GM19397 (cell line): ENCODE measurements around the gene STEAP4.

Experiments
- ATAC-seq: cut with Tn5 transposase; IDR thresholded peaks from one replicate; pipeline ENCODE4 v1.9.1; 2021; ENCODE audit warnings: mild to moderate bottlenecking, moderate library complexity; ENCODE audit not compliant: unreplicated experiment

STEAP4 gene

DNA sequence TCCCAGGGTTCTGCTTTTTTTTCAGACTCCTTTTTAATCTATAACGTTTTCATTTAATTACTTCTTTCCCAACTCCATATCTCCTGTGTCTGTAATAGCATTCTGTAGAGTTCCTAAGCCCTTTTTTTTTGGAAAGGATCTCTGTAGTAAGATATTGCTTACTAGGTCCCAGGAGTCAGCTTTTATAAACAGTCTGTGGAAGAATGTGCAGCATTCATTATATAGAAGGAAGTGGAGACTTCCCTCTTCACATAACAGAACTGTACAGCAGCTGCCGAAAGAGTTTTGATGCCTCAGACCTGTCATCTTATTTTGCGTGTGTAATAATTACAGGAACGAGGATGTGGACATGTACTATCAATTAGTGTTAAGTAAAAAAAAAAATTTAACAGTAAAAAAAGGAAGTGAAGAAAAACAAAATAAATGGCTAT lies 7.4 kb upstream of the STEAP4 start:
- no peak for ATAC-seq

DNA sequence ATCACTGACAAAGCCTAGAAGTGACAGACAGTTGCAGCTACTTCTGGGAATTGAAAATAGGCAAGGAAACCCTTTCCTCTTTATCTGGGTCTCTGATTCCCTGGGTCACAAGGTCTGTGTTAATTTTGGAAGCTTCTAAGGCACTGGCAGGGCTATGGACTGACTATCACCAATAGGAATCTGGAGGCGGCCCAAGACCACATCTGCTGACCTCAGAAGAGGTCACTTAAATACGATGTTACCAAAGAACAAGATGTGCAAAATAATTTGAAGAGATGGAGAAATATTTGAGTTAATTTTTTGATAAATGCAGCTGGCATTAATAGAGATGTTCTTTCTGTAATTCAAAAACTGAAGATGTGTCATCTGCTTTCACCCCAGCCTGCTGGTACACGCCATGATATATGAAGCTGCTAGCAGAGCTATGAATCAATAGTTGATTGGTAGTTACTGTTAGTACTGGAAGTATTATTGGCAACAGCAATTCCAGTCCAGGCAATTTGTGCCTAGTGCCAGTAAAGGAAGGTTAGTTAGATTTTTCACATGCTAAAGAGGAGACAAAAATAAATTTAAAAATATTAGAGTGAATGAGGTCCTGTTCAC lies 5.5 kb upstream of the STEAP4 start:
- ATAC-seq = no peak

GRCh38 chr7:88311675-88312036 lies 5.0 kb upstream of the STEAP4 start:
- ATAC-seq = no peak

GRCh38 chr7:88310956-88311674 lies 4.4 kb upstream of the STEAP4 start:
- ATAC-seq = no peak

- no peak for ATAC-seq
Observed at GRCh38 chr7:88309819-88310218, 3.1 kb upstream of the STEAP4 start.

GRCh38 chr7:88307823-88308222 lies 1.1 kb upstream of the STEAP4 start:
- no peak for ATAC-seq

- ATAC-seq = no peak
Observed at GRCh38 chr7:88307412-88307811, 718 bp upstream of the STEAP4 start.

DNA sequence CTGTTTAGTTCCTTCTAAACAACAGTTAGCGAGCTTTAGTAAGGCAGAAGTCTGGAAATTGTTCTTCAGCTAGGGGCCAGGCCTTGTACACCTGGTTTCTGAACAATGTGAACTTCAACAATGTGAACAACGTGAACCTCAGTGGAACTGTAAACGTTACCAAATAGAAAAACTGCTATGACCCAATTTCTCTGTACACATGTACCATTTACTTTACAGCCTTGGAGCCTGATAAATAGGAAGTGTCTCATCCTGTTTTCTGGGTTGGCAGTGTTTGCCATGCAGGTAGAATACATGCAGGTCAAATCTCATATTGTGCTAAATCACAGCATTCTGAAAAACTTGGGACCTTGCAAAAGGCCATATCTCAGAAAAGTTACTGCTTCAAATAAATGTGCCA lies 1.6 kb downstream of the STEAP4 start:
- ATAC-seq = no peak

DNA sequence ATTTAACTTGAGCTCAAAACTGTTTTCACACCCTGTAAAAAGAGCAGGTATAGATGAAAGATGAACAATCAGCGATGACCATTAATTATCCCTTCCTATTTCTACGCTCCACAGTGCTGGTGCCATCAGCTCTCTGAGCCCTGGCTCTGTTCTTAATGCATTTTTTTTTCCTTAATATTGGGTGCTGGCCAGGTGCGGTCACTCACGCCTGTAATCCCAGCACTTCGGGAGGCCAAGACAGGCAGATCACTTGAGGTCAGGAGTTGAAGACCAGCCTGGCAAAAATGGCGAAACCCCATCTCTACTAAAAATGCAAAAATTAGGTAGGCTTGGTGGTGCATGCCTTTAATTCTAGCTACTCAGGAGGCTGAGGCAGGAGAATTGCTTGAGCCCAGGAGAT lies 4.2 kb downstream of the STEAP4 start:
- no peak for ATAC-seq

- ATAC-seq = no peak
Observed at GRCh38 chr7:88301924-88302323, 4.8 kb downstream of the STEAP4 start.

- ATAC-seq = no peak
Observed at GRCh38 chr7:88300401-88300945, 6.2 kb downstream of the STEAP4 start.

DNA sequence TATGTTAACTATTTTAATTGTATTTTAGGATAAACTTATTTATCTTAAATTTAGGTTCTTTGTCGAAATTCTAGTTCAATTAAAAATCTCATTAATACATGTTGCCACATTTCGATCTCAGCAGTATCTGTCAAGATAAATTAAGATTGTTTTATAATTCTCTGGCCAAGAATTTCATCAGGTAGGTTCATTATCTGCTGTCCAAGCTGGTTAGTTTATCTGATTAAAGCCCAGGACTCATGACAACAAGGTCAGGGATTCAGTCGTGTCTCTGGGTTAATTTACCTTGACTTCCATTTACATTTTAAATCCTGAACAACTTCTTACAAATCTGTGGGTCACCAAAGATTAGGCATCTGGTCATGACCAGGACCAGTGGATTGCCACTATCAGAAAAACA lies 7.6 kb downstream of the STEAP4 start:
- no peak for ATAC-seq

DNA sequence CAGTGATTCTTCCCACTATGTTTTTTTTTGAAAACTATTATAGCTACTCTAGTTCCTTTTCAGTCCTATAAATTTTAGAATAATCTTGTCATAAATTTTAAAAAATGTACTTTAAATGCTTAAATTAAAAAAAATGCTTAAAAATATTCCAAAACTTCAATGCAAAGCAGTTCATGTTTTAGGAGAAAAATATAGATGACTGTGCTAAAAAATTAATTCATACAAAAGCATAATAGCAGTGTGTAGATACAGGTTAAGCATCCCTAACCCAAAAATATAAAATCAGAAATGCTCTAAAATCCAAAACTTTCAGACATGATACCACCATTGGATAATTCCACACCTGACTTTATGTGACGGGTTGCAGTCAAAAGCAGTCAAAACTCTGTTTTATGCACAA lies 12.8 kb downstream of the STEAP4 start:
- no peak for ATAC-seq

DNA sequence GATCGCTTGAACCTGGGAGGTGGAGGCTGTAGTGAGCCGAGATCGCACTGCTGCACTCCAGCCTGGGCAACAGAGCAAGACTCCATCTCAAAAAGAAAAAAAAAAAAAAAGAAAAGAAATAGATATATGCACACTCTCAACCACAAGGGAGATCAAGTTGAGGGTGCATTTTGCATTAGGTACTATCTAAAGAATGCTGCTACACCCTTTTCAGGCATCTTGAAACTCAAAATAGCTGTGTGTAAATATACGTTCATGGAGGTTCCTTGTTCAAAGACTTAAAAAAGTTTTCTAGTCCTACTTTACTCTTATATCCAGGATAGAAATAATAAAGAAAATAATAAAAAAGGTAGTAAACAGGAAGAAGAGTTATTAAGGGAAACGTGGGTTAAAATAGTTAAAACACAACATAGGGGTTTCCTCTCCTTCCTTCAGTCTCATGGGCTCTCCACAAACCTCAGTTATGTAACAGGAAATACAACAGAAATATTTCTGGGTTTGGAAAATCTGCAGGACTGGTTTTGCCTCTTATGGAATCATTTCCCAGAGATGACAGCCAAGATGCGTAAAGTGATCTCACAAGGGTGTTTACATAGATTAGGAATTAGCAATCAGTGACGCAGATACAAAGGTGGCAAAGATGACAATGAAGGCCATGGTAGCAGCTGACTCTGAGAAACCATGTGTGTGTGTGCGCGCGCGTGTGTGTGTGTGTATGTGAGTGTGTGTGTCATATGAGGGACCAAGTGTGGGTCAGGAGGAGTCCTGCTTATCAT lies 15.1 kb downstream of the STEAP4 start:
- ATAC-seq = no peak

- ATAC-seq = no peak
Observed at GRCh38 chr7:88290491-88290890, 16.2 kb downstream of the STEAP4 start.

- no peak for ATAC-seq
Observed at GRCh38 chr7:88289564-88290025, 17.1 kb downstream of the STEAP4 start.

DNA sequence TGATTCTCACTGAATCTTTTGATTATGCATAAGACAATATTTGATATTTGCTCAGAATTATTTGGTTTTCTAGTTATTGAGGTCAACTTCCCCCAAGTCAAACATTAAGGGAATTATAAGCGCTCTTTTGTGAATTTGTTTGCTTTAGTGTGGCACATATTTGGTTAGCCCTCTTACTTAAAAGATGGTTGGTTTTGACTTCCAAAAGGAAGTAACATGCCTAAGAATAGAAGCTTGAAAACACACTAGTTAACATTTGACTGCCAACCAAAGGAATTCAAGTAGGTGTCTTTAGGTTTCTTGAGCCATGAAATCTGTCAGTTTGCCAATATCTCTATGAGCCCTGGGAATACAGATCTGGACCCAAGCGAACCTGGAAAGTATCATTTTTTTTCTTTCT lies 24.9 kb downstream of the STEAP4 start:
- ATAC-seq = no peak

DNA sequence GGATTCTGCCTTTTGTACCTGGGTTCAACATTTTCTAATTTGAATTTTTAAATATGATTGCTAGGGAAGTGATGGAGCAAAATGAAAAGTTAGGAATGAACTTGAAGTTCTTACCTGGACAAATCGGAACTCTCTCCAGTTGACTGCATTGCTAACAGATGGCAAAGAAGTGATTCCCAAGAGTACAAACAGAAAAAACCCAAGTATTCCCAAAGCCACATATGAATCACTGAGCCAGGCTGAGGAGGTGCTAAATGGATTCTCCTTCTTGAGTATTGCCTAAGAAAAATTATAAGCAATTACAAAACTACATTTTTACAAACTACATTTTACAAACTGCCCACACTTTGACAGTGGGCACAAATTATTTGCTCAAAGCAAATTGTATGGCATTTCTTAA lies 25.9 kb downstream of the STEAP4 start:
- ATAC-seq = no peak

GRCh38 chr7:88279323-88279722 lies 27.4 kb downstream of the STEAP4 start:
- ATAC-seq = no peak

DNA sequence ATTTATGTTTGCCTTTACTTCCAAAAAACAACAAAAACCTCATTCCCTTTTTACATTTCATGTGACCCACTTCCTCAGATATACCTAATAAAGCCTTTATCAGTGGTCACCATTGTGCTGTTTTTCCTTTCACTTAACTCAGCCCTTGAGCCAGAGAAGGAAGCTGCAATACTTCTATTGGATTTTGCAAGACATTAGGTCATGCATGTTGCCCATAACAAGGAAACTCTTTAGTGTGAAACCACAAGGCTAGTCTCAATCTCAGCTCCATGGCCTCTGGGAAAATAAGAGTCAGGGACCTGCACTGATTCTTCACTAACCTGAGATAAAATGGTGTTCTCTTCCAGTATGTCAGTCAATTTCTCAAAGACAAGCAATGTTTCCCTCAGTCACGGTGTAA lies 27.8 kb downstream of the STEAP4 start:
- ATAC-seq = no peak

DNA sequence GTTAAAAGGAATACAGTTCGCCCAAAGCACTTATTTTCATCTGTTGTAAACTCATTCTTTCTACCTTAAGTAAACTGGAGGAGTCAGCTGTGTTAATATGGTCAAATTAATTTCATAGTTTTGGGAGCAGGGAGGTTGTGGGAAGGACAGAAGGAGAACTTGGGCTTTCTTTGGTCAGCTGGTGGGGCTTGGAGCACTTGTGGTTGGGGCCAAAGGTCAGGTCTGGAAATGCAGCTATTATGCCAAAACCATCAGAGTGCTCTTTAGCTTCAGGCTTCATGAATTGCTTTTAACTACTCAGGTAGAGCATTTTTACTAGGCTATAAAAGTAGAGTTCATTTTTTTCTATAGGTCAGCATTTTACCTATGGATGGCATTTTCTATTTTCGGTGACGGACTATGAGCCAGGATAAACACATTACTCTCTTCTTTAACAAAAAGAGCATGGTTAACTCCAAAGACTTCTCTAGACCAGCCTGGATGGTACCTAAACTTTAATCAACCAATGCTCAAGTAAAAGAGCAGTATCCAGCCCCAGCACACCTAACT lies 30.0 kb downstream of the STEAP4 start:
- ATAC-seq = no peak
